Measurements from ENCODE around the gene PARD3. TPM values are rescaled to one million over a fixed set of nuclear protein-coding genes. Genes with fewer than 3 reads are reported as not detected.

Gene PARD3
- total RNA-seq, 1 experiment from 2014 or later: 51.8 TPM

- ChIA-PET POLR2A (interaction anchor here (0.7 kb wide), 1 partner anchor 282 kb away, joined by 12 read pairs; no protein-coding TSS in a partner anchor), CTCF (no interaction called here)
- Mint-ChIP-seq H3K27ac (no peak overlapping the region), H3K36me3 (no peaks in the 10 kb centered on the region), H3K9me3 (no peaks in the 10 kb centered on the region), H3K27me3 (ENCODE audit: low read depth) (no peaks in the 10 kb centered on the region), H3K4me3 (no peak overlapping the region), H3K4me1 (peaks cover 28% of the 10 kb centered on the region)
- DNase-seq (ENCODE audit: low spot score) (no peak), ATAC-seq (no peak)
- no peak for TF ChIP-seq ZBTB21 (CRISPR knock-in tag; IDR thresholded peaks at IDR 0.05; ENCODE audit: borderline replicate concordance)
- TF ChIP-seq, protein P1, sequence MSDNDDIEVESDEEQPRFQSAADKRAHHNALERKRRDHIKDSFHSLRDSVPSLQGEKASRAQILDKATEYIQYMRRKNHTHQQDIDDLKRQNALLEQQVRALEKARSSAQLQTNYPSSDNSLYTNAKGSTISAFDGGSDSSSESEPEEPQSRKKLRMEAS (CRISPR knock-in tag; IDR thresholded peaks at IDR 0.05): no peak
- TF ChIP-seq, protein P2, sequence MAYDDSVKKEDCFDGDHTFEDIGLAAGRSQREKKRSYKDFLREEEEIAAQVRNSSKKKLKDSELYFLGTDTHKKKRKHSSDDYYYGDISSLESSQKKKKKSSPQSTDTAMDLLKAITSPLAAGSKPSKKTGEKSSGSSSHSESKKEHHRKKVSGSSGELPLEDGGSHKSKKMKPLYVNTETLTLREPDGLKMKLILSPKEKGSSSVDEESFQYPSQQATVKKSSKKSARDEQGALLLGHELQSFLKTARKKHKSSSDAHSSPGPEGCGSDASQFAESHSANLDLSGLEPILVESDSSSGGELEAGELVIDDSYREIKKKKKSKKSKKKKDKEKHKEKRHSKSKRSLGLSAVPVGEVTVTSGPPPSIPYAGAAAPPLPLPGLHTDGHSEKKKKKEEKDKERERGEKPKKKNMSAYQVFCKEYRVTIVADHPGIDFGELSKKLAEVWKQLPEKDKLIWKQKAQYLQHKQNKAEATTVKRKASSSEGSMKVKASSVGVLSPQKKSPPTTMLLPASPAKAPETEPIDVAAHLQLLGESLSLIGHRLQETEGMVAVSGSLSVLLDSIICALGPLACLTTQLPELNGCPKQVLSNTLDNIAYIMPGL (CRISPR knock-in tag; IDR thresholded peaks at IDR 0.05): no peak
- no peak for TF ChIP-seq OVOL2 (CRISPR knock-in tag; IDR thresholded peaks at IDR 0.05; ENCODE audit: borderline replicate concordance)
- TF ChIP-seq ZNF263 (CRISPR knock-in tag; IDR thresholded peaks at IDR 0.05; ENCODE audit: low read depth): no peak
- TF ChIP-seq, protein P3, sequence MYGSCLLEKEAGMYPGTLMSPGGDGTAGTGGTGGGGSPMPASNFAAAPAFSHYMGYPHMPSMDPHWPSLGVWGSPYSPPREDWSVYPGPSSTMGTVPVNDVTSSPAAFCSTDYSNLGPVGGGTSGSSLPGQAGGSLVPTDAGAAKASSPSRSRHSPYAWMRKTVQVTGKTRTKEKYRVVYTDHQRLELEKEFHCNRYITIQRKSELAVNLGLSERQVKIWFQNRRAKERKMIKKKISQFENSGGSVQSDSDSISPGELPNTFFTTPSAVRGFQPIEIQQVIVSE (CRISPR knock-in tag; IDR thresholded peaks at IDR 0.05; ENCODE audit: borderline replicate concordance): no peak
- no peak for TF ChIP-seq NR1H2 (CRISPR knock-in tag; IDR thresholded peaks at IDR 0.05)
- no peak for TF ChIP-seq EMX1 (CRISPR knock-in tag; IDR thresholded peaks at IDR 0.05)
- no peak for TF ChIP-seq ZNF138 (CRISPR knock-in tag; conservative IDR thresholded peaks at IDR 0.05)
- TF ChIP-seq NFYB (CRISPR knock-in tag; conservative IDR thresholded peaks at IDR 0.05; ENCODE audit: low read depth): no peak
- no peak for TF ChIP-seq FOXK1 (CRISPR knock-in tag; IDR thresholded peaks at IDR 0.05)
- TF ChIP-seq ZNF121 (CRISPR knock-in tag; IDR thresholded peaks at IDR 0.05): no peak
These were observed 98.9 kb downstream of the PARD3 start for GRCh38 chr10:34716234-34716633.

- ChIA-PET CTCF (no interaction called here), POLR2A (no interaction called here)
- Mint-ChIP-seq H3K9me3 (no peaks in the 10 kb centered on the region), H3K27ac (no peak overlapping the region), H3K27me3 (ENCODE audit: low read depth) (no peaks in the 10 kb centered on the region), H3K4me3 (no peak overlapping the region), H3K36me3 (no peaks in the 10 kb centered on the region), H3K4me1 (peaks cover 25% of the 10 kb centered on the region)
- ATAC-seq (no peak), DNase-seq (ENCODE audit: low spot score) (no peak)
- TF ChIP-seq, protein P4, sequence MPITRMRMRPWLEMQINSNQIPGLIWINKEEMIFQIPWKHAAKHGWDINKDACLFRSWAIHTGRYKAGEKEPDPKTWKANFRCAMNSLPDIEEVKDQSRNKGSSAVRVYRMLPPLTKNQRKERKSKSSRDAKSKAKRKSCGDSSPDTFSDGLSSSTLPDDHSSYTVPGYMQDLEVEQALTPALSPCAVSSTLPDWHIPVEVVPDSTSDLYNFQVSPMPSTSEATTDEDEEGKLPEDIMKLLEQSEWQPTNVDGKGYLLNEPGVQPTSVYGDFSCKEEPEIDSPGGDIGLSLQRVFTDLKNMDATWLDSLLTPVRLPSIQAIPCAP (CRISPR knock-in tag; IDR thresholded peaks at IDR 0.05): no peak
- no peak for TF ChIP-seq ATF1 (CRISPR knock-in tag; IDR thresholded peaks at IDR 0.05)
- TF ChIP-seq SMAD3 (CRISPR knock-in tag; IDR thresholded peaks at IDR 0.05; ENCODE audit: borderline replicate concordance): no peak
- TF ChIP-seq GABPB1 (CRISPR knock-in tag; IDR thresholded peaks at IDR 0.05): no peak
- TF ChIP-seq E2F4 (CRISPR knock-in tag; IDR thresholded peaks at IDR 0.05; ENCODE audit: borderline replicate concordance, low read depth): no peak
- TF ChIP-seq MYBL2 (CRISPR knock-in tag; IDR thresholded peaks at IDR 0.05): no peak
- no peak for TF ChIP-seq ZNF121 (CRISPR knock-in tag; IDR thresholded peaks at IDR 0.05)
- TF ChIP-seq FOXK1 (CRISPR knock-in tag; IDR thresholded peaks at IDR 0.05): no peak
- TF ChIP-seq RELA (CRISPR knock-in tag; IDR thresholded peaks at IDR 0.05; ENCODE audit: borderline replicate concordance): no peak
- TF ChIP-seq, protein P5, sequence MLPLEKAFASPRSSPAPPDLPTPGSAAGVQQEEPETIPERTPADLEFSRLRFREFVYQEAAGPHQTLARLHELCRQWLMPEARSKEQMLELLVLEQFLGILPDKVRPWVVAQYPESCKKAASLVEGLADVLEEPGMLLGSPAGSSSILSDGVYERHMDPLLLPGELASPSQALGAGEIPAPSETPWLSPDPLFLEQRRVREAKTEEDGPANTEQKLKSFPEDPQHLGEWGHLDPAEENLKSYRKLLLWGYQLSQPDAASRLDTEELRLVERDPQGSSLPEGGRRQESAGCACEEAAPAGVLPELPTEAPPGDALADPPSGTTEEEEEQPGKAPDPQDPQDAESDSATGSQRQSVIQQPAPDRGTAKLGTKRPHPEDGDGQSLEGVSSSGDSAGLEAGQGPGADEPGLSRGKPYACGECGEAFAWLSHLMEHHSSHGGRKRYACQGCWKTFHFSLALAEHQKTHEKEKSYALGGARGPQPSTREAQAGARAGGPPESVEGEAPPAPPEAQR (CRISPR knock-in tag; IDR thresholded peaks at IDR 0.05): no peak
- no peak for TF ChIP-seq ERG (CRISPR knock-in tag; IDR thresholded peaks at IDR 0.05)
- no peak for TF ChIP-seq ZNF317 (CRISPR knock-in tag; IDR thresholded peaks at IDR 0.05; ENCODE audit: borderline replicate concordance, low read depth)
- TF ChIP-seq ZNF396 (CRISPR knock-in tag; IDR thresholded peaks at IDR 0.05; ENCODE audit: borderline replicate concordance): no peak
- no peak for TF ChIP-seq PRDM15 (CRISPR knock-in tag; IDR thresholded peaks at IDR 0.05)
These were observed 99.4 kb downstream of the PARD3 start for GRCh38 chr10:34715511-34716187.
